GM23248 (cell line): ENCODE results near the gene G6PC3.

Experiments used
- EZH2 ChIP-seq: fragments of 200-600 bp; sonication (generic); IDR thresholded peaks from 2 replicates; pipeline ENCODE4 v1.6.1; 2018; ENCODE audit warnings: antibody characterized with exemption, mild to moderate bottlenecking; ENCODE audit not compliant: insufficient read depth, poor library complexity, severe bottlenecking
- EZH2phosphoT487 ChIP-seq: fragments of 200-600 bp; sonication (generic); IDR thresholded peaks from 2 replicates; pipeline ENCODE4 v1.6.1; 2018; ENCODE audit warnings: antibody characterized with exemption, moderate library complexity, mild to moderate bottlenecking, low read depth; ENCODE audit not compliant: insufficient read depth

GRCh38 chr17:44097110-44097958 is 26.8 kb downstream of the G6PC3 start:
- TF ChIP-seq EZH2 (no peak), EZH2phosphoT487 (no peak)
